Tibial nerve (tissue), 4 donors: ENCODE data around the gene AFF3. TPM values are rescaled to one million over a fixed set of nuclear protein-coding genes. Genes with fewer than 3 reads are reported as not detected.
A peak's percentile ranks its signal among the peaks of the same experiment; 100 is the strongest.

Experiments used
- DNase-seq, 2 donors: peaks; one replicate each; pipeline ENCODE4 v3.0.0-alpha.2; 2019; ENCODE audit warnings: low spot score in 2 of 2
- H3K27ac ChIP-seq, 4 donors: fragments of 200-600 bp; sonication (generic) in 3 of 4; one replicate each; pipeline ENCODE4 v1.5.1; 2017 to 2019; ENCODE audit warnings: mild to moderate bottlenecking in 1 of 4
- H3K27me3 ChIP-seq, 2 donors: fragments of 200-600 bp; sonication (generic) in 1 of 2; one replicate each; pipeline versions ENCODE4 v1.5.1 to v1.6.0; 2017 to 2019
- H3K36me3 ChIP-seq, 3 donors: fragments of 200-600 bp; sonication (generic); one replicate each; pipeline ENCODE4 v1.5.1; 2018 to 2019
- H3K4me1 ChIP-seq, 4 donors: fragments of 200-600 bp; sonication (generic) in 3 of 4; one replicate each; pipeline ENCODE4 v1.5.1; 2017 to 2019
- H3K4me3 ChIP-seq, 4 donors: fragments of 200-600 bp; sonication (generic) in 3 of 4; one replicate each; pipeline ENCODE4 v1.5.1; 2017 to 2019; ENCODE audit warnings: mild to moderate bottlenecking in 1 of 4, moderate library complexity in 1 of 4
- H3K9me3 ChIP-seq, 4 donors: fragments of 200-600 bp; sonication (generic) in 3 of 4; one replicate each; pipeline ENCODE4 v1.5.1; 2017 to 2019
- CTCF ChIP-seq, 5 experiments: fragments of 200-600 bp in 3 of 5; fragments of 450-650 bp in 2 of 5; sonication (generic) in 3 of 5; IDR thresholded peaks; one replicate each; pipeline ENCODE4 v1.5.1; 2016 to 2019; ENCODE audit warnings: antibody characterized with exemption in 5 of 5, mild to moderate bottlenecking in 3 of 5, moderate library complexity in 2 of 5
- EP300 ChIP-seq, 2 donors: sonication (generic); formaldehyde crosslinking; IDR thresholded peaks; one replicate each; pipeline ENCODE4 v1.6.1; 2017; ENCODE audit warnings: antibody characterized with exemption in 2 of 2, mild to moderate bottlenecking in 1 of 2
- POLR2A ChIP-seq, 2 donors: fragments of 450-650 bp; IDR thresholded peaks; one replicate each; pipeline ENCODE4 v1.6.1; 2017; ENCODE audit warnings: antibody characterized with exemption in 2 of 2, mild to moderate bottlenecking in 2 of 2, moderate library complexity in 2 of 2
- WGBS, 2 donors: methylation state at CpG; one replicate each; pipeline ENCODE4 v1.1.5; 2018; 5-methylcytosine and 5-hydroxymethylcytosine counted together
- total RNA-seq, 4 donors: library from RNA; depleted of rRNA; stranded (reverse); fragments of >200 nt; gene quantifications; one replicate each; pipeline ENCODE4 v1.1.0, GENCODE V29; 2016

The AFF3 gene
- total RNA-seq, 4 donors from 2014 or later, result 7.2 to 36.0 (median 21.4) TPM

GRCh38 chr2:99867770-99868169, 274.6 kb downstream of the AFF3 start:
- TF ChIP-seq EP300 (IDR thresholded peaks at IDR 0.05) (no peak), POLR2A (IDR thresholded peaks at IDR 0.05) (no peak), CTCF (IDR thresholded peaks at IDR 0.05) (no peak)
- DNase-seq, result no peak
- H3K4me3 ChIP-seq, result no peak overlapping the region
- no peaks in the 10 kb centered on the region for H3K36me3 ChIP-seq
- no peaks in the 10 kb centered on the region for H3K27me3 ChIP-seq
- no peaks in the 10 kb centered on the region for H3K9me3 ChIP-seq
- no peak overlapping the region for H3K27ac ChIP-seq
- 54 to 57% methylated on average over 11 of the region's 11 CpGs for WGBS, 2 donors
- H3K4me1 ChIP-seq, result no peaks in the 10 kb centered on the region

- Histone ChIP-seq H3K4me1 (peaks cover 0 to 5% (median 0%) of the 10 kb centered on the region in 4 donors), H3K27me3 (no peaks in the 10 kb centered on the region), H3K36me3 (no peaks in the 10 kb centered on the region), H3K4me3 (no peak overlapping the region), H3K27ac (no peak overlapping the region), H3K9me3 (no peaks in the 10 kb centered on the region)
- no peak for TF ChIP-seq CTCF (IDR thresholded peaks at IDR 0.05)
- no peak for TF ChIP-seq EP300 (IDR thresholded peaks at IDR 0.05)
- TF ChIP-seq POLR2A (IDR thresholded peaks at IDR 0.05), result no peak
- no peak for DNase-seq
- 82 to 88% methylated on average over 9 of the region's 9 CpGs for WGBS, 2 donors
These were observed 276.3 kb downstream of the AFF3 start for GRCh38 chr2:99865818-99866676.

GRCh38 chr2:99864561-99865553, 277.5 kb downstream of the AFF3 start:
- no peak overlapping the region for H3K27ac ChIP-seq
- WGBS, 2 donors, result 54 to 55% methylated on average over 10 of the region's 10 CpGs
- TF ChIP-seq CTCF (IDR thresholded peaks at IDR 0.05) (no peak), EP300 (IDR thresholded peaks at IDR 0.05) (peak in 1 of 2 donors; percentile 63)

DNA sequence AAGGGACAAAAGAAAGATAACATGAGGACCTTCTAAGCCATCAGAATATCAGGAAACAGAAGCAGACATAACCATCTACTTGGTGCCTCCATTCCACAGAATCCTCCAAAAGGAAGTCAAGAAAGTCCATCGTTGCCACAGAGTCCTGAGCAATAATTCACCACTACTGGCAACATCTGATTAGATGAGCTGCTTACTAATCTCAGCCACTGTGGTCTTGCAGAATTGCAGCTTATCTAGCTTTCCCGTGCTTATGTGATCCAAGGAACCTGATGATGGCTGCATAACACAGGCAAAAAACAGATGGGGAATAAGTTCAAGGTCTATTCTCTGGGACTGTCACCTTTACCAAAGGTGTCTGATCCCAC, 278.5 kb downstream of the AFF3 start:
- peaks cover 0 to 5% (median 0%) of the 10 kb centered on the region in 4 donors for H3K4me1 ChIP-seq
- H3K9me3 ChIP-seq, result no peaks in the 10 kb centered on the region
- 81 to 87% methylated on average over 2 of the region's 2 CpGs for WGBS, 2 donors
- no peak overlapping the region for H3K4me3 ChIP-seq
- H3K36me3 ChIP-seq, result no peaks in the 10 kb centered on the region
- TF ChIP-seq EP300 (IDR thresholded peaks at IDR 0.05) (no peak), CTCF (IDR thresholded peaks at IDR 0.05) (no peak), POLR2A (IDR thresholded peaks at IDR 0.05) (no peak)
- DNase-seq, result no peak
- no peaks in the 10 kb centered on the region for H3K27me3 ChIP-seq
- H3K27ac ChIP-seq, result no peak overlapping the region

More at GRCh38 chr2:99864561-99865553, 277.5 kb downstream of the AFF3 start:
- no peak overlapping the region for H3K4me3 ChIP-seq
- no peaks in the 10 kb centered on the region for H3K36me3 ChIP-seq
- H3K27me3 ChIP-seq, result no peaks in the 10 kb centered on the region
- peaks cover 0 to 5% (median 0%) of the 10 kb centered on the region in 4 donors for H3K4me1 ChIP-seq
- H3K9me3 ChIP-seq, result no peaks in the 10 kb centered on the region
- DNase-seq, result peak; percentile 15 to 64
